ENCODE measurements around the gene S100Z. TPM values are rescaled to one million over a fixed set of nuclear protein-coding genes. Genes with fewer than 3 reads are reported as not detected.

S100Z gene
- total and polyA plus RNA-seq, 9 donors = 0.07 to 0.45 (median 0.26) TPM; not detected in 4

- DNase-seq = no peak
- Histone ChIP-seq H3K4me3 (ENCODE audit: low read length) (no peak overlapping the region), H3K27ac (ENCODE audit: low read length) (no peak overlapping the region), H3K36me3 (ENCODE audit: control insufficient read depth, insufficient read depth, low read length) (no peaks in the 10 kb centered on the region), H3K4me1 (ENCODE audit: control insufficient read depth, insufficient read depth, low read length) (no peaks in the 10 kb centered on the region), H3K27me3 (ENCODE audit: control insufficient read depth, insufficient read depth, low read length) (no peaks in the 10 kb centered on the region), H3K9me3 (replicated peaks; ENCODE audit: control insufficient read depth, low read depth, low read length) (no peaks in the 10 kb centered on the region)
- WGBS (ENCODE audit: insufficient coverage) = 57% methylated on average over 1 of the region's 2 CpGs
These were observed 114.2 kb downstream of the S100Z start for GRCh38 chr5:76964060-76964459.

Other genes starting within 250 kb of the S100Z start
- gene F2RL2, start 226.6 kb upstream of the S100Z start, total RNA-seq = 1.3 TPM
- gene F2RL2, start 226.6 kb upstream of the S100Z start, polyA plus RNA-seq (ENCODE audit: insufficient read depth in 1 of 8, insufficient read length in 8 of 8, low replicate concordance in 1 of 8) = 1 to 10 TPM in 5 of 8 donors, under 1 TPM in 3; 0.84 to 3.2 (median 1.0) TPM
- 15.3 TPM for gene F2R, start 133.9 kb upstream of the S100Z start, total RNA-seq
- gene F2R, start 133.9 kb upstream of the S100Z start, polyA plus RNA-seq (ENCODE audit: insufficient read depth in 1 of 8, insufficient read length in 8 of 8, low replicate concordance in 1 of 8) = 10 to 100 TPM; 17.5 to 42.2 (median 25.9) TPM
- gene F2RL1, start 31.0 kb upstream of the S100Z start, total RNA-seq = 0.18 TPM
- gene F2RL1, start 31.0 kb upstream of the S100Z start, polyA plus RNA-seq (ENCODE audit: insufficient read depth in 1 of 8, insufficient read length in 8 of 8, low replicate concordance in 1 of 8) = 1 to 10 TPM in 2 of 8 donors, under 1 TPM in 6; 0.35 to 5.0 (median 0.49) TPM
- 1.2 TPM for gene CRHBP, start 103.0 kb downstream of the S100Z start, total RNA-seq
- under 1 TPM; 0.24 to 0.86 (median 0.58) TPM for gene CRHBP, start 103.0 kb downstream of the S100Z start, polyA plus RNA-seq (ENCODE audit: insufficient read depth in 1 of 8, insufficient read length in 8 of 8, low replicate concordance in 1 of 8)
- gene AGGF1, start 180.4 kb downstream of the S100Z start, total RNA-seq = 16.8 TPM
- gene AGGF1, start 180.4 kb downstream of the S100Z start, polyA plus RNA-seq (ENCODE audit: insufficient read depth in 1 of 8, insufficient read length in 8 of 8, low replicate concordance in 1 of 8) = 10 to 100 TPM; 12.5 to 16.9 (median 15.1) TPM
- gene ZBED3, start 237.3 kb downstream of the S100Z start, total RNA-seq = 3.2 TPM
- gene ZBED3, start 237.3 kb downstream of the S100Z start, polyA plus RNA-seq (ENCODE audit: insufficient read depth in 1 of 8, insufficient read length in 8 of 8, low replicate concordance in 1 of 8) = 10 to 100 TPM in 2 of 8 donors, 1 to 10 TPM in 6; 6.4 to 11.2 (median 9.0) TPM

All from muscle of leg (tissue), 11 donors.